Activated T-cell treated with anti-CD3 and anti-CD28 coated beads for 48 hours (primary cell): ENCODE results near the gene VAMP5.
"Not testable (repeated sequence)": the region's sequence is repeated elsewhere in the genome, so short reads cannot be mapped to it uniquely, and the experiment has no call there.

Experiments used
- DNase-seq: peaks from one replicate; pipeline ENCODE4 v3.0.0-alpha.2; 2020; ENCODE audit warnings: low read depth

VAMP5 gene

DNA sequence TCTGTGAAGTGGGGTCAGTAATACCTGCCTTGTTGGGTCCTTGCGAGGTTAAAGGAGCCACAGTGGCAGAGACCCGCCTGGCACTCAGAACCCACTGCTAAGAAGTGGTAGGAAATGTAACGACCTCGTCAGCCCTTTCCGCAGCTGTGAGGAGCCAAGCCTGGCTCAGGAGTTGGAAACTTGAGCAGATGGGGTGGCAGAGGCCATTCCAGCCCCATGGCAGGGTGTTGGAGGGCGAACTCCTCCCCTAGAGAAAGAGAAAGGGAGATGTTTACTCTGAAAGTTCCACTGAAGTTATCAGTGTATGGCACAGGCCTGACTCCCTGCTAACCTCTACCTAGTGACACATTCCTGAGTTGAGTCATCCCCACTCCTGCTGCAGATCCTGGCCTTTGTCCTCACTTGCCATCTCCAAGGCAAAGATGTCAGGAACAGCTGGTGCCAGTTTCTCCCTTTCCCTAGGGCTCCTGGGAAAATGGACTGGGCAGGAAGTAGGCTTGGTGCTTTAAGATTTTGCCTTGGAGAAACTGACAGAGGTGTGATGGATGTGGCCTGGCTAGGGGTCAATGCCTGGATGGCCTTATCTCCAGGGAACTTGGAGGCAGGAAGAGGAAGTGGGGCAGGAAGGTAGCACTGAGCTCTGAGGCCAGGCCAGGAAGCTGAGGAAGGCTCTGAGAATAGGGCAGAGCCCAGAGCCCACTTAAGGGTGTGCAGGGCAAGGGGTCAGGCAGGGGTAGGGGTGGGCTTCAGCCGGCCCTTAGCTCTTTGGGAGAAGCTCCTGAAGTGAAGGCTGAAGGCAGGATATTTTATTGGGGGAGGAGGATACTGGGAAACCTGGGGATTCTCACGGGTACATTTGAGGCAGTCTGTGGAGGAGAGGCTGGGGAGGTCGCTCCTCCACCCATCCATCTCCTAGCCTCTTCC, 888 bp downstream of the VAMP5 start:
- DNase-seq = peak; percentile 9

DNA sequence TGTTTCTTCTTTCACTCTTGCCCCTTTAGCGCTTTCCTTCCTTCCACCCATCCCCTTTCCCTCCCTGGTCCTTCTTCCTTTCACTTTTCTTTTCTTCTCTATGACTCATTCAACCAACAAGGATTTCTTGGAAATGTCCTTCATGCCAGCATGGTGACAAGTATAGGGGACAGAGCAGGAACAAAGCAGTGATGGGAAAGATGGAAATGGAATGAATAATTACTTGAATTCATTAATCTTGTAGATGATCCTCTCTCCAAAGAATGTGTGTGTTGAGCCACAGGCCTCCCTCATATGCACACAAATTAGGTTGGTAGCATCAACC, 1.5 kb downstream of the VAMP5 start:
- no peak for DNase-seq

DNA sequence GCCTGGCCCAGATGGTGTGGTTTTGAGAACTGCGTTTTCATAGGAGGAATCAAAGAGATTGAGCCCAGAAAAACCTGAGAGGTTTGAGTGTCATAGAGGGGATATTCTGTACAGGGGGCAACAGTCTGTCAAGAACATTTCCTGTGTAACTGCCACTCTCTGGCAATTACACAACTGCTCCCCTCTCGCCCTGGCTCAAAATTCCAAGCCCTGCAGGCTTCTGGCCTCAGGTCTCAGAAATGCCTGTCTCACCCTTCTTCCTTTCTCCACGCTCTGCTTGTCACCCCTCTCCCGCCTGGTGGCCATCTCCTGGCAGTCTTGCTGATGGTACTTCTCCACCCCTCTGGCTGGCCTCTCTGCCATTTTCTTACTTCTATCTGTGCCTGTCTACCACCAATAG, 4.0 kb downstream of the VAMP5 start:
- no peak for DNase-seq

- DNase-seq = no peak
Measured at GRCh38 chr2:85588645-85589044, 4.4 kb downstream of the VAMP5 start.

GRCh38 chr2:85589181-85589580, 5.0 kb downstream of the VAMP5 start:
- no peak for DNase-seq

GRCh38 chr2:85589982-85590791, 6.0 kb downstream of the VAMP5 start:
- DNase-seq = no peak

GRCh38 chr2:85590950-85591349, 6.7 kb downstream of the VAMP5 start:
- DNase-seq = no peak

DNA sequence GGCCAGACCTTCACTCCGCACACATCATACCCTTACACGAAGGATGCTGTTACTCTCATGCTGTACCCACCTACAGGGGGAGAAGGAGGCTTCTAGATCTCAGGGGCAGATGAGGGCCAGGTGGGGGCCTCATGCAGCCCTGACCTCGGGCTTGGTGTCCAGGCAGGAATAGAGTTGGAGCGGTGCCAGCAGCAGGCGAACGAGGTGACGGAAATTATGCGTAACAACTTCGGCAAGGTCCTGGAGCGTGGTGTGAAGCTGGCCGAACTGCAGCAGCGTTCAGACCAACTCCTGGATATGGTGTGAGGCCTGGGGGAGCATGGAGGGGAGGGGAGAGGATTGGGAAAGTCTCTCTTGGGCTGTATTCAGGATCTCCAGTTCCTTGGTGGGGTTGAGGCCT, 7.3 kb downstream of the VAMP5 start:
- no peak for DNase-seq

DNA sequence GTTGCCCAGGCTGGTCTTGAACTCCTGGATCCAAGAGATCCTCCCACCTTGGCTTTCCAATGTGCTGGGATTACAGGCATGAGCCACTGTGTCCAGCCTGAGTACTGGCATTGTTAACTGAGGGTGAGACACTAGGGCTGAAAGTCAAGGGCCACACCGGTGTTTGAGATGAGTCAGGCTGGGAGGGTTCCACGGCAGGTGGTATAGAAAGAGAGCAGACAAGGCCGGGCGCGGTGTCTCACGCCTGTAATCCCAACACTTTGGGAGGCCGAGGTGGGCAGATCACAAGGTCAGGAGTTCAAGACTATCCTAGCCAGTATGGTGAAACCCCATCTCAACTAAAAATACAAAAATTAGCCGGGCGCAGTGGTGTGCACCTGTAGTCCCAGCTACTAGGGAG, 8.1 kb downstream of the VAMP5 start:
- DNase-seq = not testable (repeated sequence)

DNA sequence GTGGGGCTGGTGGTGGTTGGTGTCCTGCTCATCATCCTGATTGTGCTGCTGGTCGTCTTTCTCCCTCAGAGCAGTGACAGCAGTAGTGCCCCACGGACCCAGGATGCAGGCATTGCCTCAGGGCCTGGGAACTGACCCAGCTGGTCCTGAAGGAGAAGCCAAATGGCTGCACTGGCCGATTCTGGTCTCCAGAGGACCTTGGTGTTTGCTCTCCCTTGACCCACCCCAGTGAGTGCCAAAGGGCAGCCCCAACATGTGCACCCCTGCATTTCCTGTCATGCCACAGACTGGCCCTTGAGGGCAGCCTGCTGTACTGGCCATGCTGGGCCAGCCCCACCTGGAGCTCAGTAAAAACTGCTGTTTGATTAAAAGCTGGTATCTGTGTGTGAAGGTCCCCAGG, 8.8 kb downstream of the VAMP5 start:
- DNase-seq = no peak

- DNase-seq = no peak
Measured at GRCh38 chr2:85594715-85595300, 10.6 kb downstream of the VAMP5 start.

GRCh38 chr2:85595301-85596025, 11.2 kb downstream of the VAMP5 start, which contains the start of gene RNF181:
Gene RNF181 (plus strand): TSS chr2:85595745. CDS start chr2:85595764, 19 bp downstream.
- peak; percentile 83 for DNase-seq

- DNase-seq = peak; percentile 24
Measured at GRCh38 chr2:85596026-85596333, 11.7 kb downstream of the VAMP5 start.

- no peak for DNase-seq
Measured at GRCh38 chr2:85596486-85597143, 12.4 kb downstream of the VAMP5 start.

DNA sequence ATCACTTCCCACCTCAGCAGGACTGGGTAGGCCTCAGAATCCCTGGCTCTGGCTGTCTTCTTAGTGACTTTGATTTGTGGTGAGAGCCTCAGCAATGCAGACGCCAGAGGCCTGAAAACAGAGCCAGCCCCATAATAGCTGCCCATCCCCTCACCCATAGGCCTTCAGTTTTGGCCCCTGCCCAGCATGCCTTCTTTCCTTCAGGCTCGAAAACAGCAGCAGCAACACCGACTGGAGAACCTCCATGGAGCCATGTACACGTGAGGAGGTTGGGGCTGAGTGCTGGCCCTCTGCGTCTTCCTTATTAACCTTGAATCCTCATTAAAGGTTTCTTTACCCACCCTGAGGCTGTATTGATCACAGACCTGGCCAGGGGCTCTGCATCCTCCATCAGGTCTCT, 13.0 kb downstream of the VAMP5 start:
- DNase-seq = no peak

DNA sequence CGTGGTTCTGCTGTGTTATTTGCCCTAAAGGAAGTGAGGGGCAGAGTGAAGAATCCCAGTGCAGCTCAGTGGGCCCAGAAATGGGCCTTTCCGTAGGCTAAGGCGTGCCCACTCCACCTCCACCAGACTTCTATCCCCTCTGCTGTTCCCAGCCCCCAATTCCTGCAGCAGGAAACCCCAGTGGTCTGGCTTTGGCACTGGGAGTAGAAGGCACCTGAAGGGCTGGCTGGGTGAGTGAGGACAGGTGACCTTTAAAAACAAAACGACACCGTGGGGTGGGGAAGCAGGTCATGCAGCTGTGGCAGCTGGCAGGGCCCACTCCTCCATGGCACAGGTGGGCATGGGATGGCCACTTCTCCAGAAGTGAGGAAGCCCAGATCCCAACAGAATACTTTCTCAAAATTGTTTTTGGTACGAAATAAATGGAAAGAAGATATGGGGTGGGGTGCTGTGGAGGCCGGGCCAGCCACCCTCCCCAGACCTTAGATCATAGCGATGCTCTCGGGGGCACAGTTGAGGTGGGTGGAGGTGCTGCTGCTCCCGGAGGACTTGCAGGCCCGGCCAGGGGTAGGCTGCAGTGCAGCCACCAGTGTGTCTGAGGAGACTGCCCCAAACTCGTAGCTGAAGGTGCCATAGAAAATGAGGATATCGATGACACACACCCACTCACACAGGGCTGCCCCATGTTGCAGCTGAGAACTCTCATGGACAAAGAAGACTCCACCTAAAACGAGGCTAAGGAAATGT, 14.5 kb downstream of the VAMP5 start:
- DNase-seq = no peak

DNA sequence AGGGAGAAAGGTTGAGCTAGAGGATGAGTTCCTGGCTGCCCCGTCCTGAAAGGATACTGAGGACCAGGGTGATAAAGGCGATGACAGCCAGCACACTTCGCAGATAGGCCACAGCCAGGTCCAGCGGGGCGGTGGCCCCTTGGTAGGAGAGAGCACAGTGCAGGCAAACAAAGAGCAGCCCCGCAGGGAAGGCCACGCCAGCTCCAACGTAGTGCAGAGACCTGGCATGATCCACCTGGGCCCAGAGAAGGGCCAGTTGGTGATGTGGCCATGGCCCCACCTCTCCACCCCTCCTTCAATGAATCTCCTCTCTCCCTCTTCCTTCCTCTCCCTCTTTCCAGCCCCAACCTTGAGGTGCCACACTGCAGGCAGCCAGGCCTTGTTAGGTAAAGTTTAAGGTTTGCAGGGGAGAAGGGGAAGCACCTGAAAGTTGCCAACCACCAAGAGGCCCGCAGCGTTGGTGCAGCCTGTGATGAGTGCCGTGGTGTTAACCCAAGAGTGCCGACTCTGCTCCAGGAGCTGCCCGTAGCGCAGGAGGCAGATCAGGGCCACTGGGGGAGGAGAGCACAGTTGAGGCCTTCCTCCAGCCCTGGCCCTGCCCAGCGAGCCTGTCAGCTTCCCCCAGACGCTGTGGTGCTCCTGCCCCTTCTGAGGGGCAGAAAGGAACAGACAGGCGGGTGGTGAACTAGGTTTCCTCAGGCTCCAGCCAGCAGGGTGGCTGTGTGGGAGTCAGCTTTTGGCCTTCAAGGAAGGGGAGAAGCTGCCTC, 15.4 kb downstream of the VAMP5 start:
- DNase-seq = no peak

DNA sequence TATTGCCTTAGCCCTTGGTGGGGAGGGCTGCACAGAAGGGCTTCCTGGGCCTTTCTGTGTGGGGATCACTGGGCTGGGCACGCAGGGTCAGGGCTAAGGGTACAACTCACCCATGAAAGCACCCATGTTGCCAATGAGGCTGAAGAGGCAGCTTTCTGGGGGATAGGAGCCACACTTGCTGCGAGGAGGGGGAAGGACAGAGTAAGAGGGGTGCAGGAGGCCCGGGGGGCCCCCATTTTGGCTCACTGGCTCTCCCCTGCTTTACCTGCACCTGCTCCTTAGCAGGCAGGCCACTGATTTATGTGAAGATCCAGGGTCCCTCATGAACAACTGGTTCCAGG, 16.0 kb downstream of the VAMP5 start:
- DNase-seq = no peak

GRCh38 chr2:85600951-85601770, 16.9 kb downstream of the VAMP5 start:
- DNase-seq = no peak
